ENCODE results near the gene ARMC7.

Gene ARMC7

GRCh38 chr17:75105126-75106080, 4.4 kb upstream of the ARMC7 start:
- no peaks in the 10 kb centered on the region for H3K27me3 Mint-ChIP-seq
- peaks cover 7% of the 10 kb centered on the region for H3K4me1 Mint-ChIP-seq (ENCODE audit: low read depth)
- no peak overlapping the region for H3K27ac Mint-ChIP-seq
- H3K36me3 Mint-ChIP-seq = peaks cover 3% of the 10 kb centered on the region
- no peaks in the 10 kb centered on the region for H3K9me3 Mint-ChIP-seq (ENCODE audit: low read depth)
- no peak overlapping the region for H3K4me3 Mint-ChIP-seq

GRCh38 chr17:75108193-75108592, 1.6 kb upstream of the ARMC7 start:
- Mint-ChIP-seq H3K27ac (no peak overlapping the region), H3K4me3 (peak overlapping the region; percentile 89), H3K36me3 (peaks cover 3% of the 10 kb centered on the region), H3K4me1 (ENCODE audit: low read depth) (peaks cover 19% of the 10 kb centered on the region), H3K9me3 (ENCODE audit: low read depth) (no peaks in the 10 kb centered on the region), H3K27me3 (no peaks in the 10 kb centered on the region)

DNA sequence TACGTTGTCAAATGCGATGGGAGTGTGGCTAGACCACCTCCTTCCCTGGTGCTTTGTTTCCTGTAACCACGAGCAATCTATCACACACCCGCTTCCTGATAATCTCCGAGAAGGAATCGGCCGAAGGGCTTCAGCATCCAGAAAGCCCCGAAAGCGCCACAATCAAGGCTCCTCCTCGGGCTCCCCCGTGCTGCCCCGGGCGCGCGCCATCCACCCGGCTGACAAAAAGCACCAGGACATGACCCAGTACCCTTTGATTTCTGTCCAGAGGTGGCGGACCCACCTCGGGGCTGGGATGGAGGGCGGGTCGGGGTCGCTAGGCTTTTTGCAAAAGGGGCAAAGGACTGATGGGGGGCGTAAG, 743 bp upstream of the ARMC7 start:
- no peaks in the 10 kb centered on the region for H3K9me3 Mint-ChIP-seq (ENCODE audit: low read depth)
- H3K27ac Mint-ChIP-seq = peak overlapping the region; percentile 66
- H3K27me3 Mint-ChIP-seq = no peaks in the 10 kb centered on the region

DNA sequence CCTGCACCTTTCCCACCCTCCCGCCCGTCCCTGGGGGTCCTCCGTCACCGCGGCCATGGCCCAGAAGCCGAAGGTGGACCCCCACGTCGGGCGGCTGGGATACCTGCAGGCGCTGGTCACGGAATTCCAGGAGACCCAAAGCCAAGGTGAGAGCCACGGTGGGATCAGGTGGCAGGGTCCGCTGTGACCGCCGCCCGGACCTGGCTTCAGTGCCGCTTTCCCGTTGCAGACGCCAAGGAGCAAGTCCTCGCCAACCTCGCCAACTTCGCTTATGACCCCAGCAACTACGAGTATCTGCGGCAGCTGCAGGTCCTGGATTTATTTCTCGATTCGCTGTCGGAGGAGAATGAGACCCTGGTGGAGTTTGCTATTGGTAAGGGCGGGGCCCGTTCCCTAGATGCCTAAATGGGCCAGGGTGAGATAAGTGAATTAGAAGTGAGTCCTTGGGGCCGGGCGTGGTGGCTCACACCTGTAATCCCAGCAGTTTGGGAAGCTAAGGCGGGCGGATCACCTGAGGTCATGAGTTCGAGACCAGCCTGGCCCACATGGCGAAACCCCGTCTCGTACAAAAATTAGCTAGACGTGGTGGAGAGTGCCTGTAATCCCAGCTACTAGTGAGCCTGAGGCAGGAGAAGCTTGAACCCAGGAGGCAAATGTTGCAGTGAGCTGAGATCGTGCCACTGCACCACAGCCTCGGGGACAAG, 617 bp downstream of the ARMC7 start:
- Mint-ChIP-seq H3K4me1 (ENCODE audit: low read depth) (peaks cover 31% of the 10 kb centered on the region), H3K36me3 (peaks cover 3% of the 10 kb centered on the region), H3K9me3 (ENCODE audit: low read depth) (no peaks in the 10 kb centered on the region), H3K27me3 (no peaks in the 10 kb centered on the region), H3K27ac (peak overlapping the region; percentile 81), H3K4me3 (peak overlapping the region; percentile 90)

More for the DNA sequence above, 743 bp upstream of the ARMC7 start:
- Mint-ChIP-seq H3K4me3 (peak overlapping the region; percentile 89), H3K4me1 (ENCODE audit: low read depth) (peaks cover 20% of the 10 kb centered on the region), H3K36me3 (peaks cover 3% of the 10 kb centered on the region)

GRCh38 chr17:75111777-75112335, 2.1 kb downstream of the ARMC7 start:
- H3K4me3 Mint-ChIP-seq = peak overlapping the region; percentile 67
- peaks cover 31% of the 10 kb centered on the region for H3K4me1 Mint-ChIP-seq (ENCODE audit: low read depth)
- no peaks in the 10 kb centered on the region for H3K9me3 Mint-ChIP-seq (ENCODE audit: low read depth)
- peak overlapping the region; percentile 59 for H3K27ac Mint-ChIP-seq
- no peaks in the 10 kb centered on the region for H3K27me3 Mint-ChIP-seq
- H3K36me3 Mint-ChIP-seq = peaks cover 3% of the 10 kb centered on the region

GRCh38 chr17:75113798-75114551, 4.2 kb downstream of the ARMC7 start:
- Mint-ChIP-seq H3K27ac (peak overlapping the region; percentile 86), H3K4me1 (ENCODE audit: low read depth) (peaks cover 25% of the 10 kb centered on the region), H3K9me3 (ENCODE audit: low read depth) (no peaks in the 10 kb centered on the region), H3K4me3 (peak overlapping the region; percentile 86), H3K36me3 (peaks cover 3% of the 10 kb centered on the region), H3K27me3 (no peaks in the 10 kb centered on the region)

GRCh38 chr17:75114552-75115314, 5.0 kb downstream of the ARMC7 start:
- H3K4me3 Mint-ChIP-seq = peak overlapping the region; percentile 86
- peaks cover 25% of the 10 kb centered on the region for H3K4me1 Mint-ChIP-seq (ENCODE audit: low read depth)
- peak overlapping the region; percentile 86 for H3K27ac Mint-ChIP-seq
- peaks cover 3% of the 10 kb centered on the region for H3K36me3 Mint-ChIP-seq
- no peaks in the 10 kb centered on the region for H3K9me3 Mint-ChIP-seq (ENCODE audit: low read depth)
- H3K27me3 Mint-ChIP-seq = no peaks in the 10 kb centered on the region

DNA sequence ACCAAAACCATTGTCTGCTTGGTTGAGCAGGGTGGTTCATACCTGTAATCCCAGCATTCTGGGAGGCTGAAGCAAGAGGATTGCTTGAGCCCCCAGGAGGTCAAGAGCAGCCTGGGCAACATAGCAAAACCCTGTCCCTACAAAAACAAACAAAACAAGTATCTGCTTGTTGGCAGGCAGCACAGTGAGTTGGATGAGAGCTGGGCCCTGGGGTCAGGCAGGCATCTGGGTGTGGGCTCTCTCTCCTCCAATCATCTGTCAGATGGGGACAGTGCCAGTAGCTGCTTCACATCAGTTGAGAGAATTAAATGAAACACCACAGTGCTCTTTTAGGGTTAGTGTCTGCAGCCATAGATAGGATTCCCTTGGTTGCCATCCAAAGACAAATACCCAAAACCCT, 5.8 kb downstream of the ARMC7 start:
- H3K36me3 Mint-ChIP-seq = peaks cover 3% of the 10 kb centered on the region
- no peak overlapping the region for H3K4me3 Mint-ChIP-seq

DNA sequence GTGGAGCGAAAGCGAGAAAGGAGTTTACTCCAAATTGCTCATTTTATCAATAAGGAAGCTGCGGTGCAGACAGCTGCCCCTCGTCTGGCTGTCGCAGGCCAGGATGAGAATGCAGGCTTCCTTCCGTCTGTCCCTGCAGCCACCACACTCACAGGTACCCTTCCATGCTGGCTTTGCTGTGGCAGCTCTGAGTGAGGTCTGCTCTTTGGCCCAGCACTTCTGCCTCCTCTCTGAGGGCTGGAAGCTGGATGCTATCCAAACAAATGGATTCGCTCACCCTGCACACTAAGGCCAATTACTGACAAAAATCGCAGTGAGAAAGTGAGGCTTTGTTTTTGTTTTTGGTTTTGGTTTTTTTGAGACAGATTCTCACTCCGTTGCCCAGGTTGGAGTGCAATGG, 7.0 kb downstream of the ARMC7 start:
- Mint-ChIP-seq H3K27ac (no peak overlapping the region), H3K27me3 (no peaks in the 10 kb centered on the region), H3K4me1 (ENCODE audit: low read depth) (peaks cover 20% of the 10 kb centered on the region), H3K36me3 (peaks cover 3% of the 10 kb centered on the region), H3K9me3 (ENCODE audit: low read depth) (no peaks in the 10 kb centered on the region), H3K4me3 (no peak overlapping the region)

More for the DNA sequence above, 5.8 kb downstream of the ARMC7 start:
- Mint-ChIP-seq H3K27ac (no peak overlapping the region), H3K9me3 (ENCODE audit: low read depth) (no peaks in the 10 kb centered on the region), H3K27me3 (no peaks in the 10 kb centered on the region), H3K4me1 (ENCODE audit: low read depth) (peaks cover 22% of the 10 kb centered on the region)

- no peaks in the 10 kb centered on the region for H3K9me3 Mint-ChIP-seq (ENCODE audit: low read depth)
- no peak overlapping the region for H3K4me3 Mint-ChIP-seq
- peaks cover 2% of the 10 kb centered on the region for H3K36me3 Mint-ChIP-seq
- H3K4me1 Mint-ChIP-seq (ENCODE audit: low read depth) = peaks cover 14% of the 10 kb centered on the region
- no peak overlapping the region for H3K27ac Mint-ChIP-seq
- no peaks in the 10 kb centered on the region for H3K27me3 Mint-ChIP-seq
These were observed 8.5 kb downstream of the ARMC7 start for GRCh38 chr17:75118307-75118706.

GRCh38 chr17:75124041-75124818, 14.5 kb downstream of the ARMC7 start:
- Mint-ChIP-seq H3K27ac (peak overlapping the region; percentile 54), H3K4me1 (ENCODE audit: low read depth) (peaks cover 25% of the 10 kb centered on the region), H3K27me3 (no peaks in the 10 kb centered on the region), H3K4me3 (no peak overlapping the region), H3K36me3 (peaks cover 2% of the 10 kb centered on the region), H3K9me3 (ENCODE audit: low read depth) (no peaks in the 10 kb centered on the region)

DNA sequence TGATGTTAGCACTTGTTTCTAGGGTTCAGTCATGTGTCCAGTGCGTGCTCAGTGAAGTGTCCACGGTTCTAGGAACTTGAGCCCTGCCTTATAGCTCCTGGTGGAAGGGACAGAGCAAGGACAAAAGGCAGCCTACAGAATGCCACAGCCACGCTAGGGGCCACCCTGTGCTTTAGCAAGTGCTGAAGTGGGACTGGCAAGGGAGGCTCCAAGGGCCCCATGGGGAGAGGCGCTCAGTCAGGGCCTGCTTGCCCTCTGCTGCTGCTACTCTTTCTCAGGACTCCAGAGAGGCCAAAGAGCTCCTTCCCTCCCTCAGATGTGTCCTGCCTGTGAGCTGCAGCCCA, 15.0 kb downstream of the ARMC7 start:
- H3K4me1 Mint-ChIP-seq (ENCODE audit: low read depth) = peaks cover 27% of the 10 kb centered on the region
- peaks cover 2% of the 10 kb centered on the region for H3K36me3 Mint-ChIP-seq
- H3K9me3 Mint-ChIP-seq (ENCODE audit: low read depth) = no peaks in the 10 kb centered on the region
- no peak overlapping the region for H3K27ac Mint-ChIP-seq
- H3K27me3 Mint-ChIP-seq = no peaks in the 10 kb centered on the region
- no peak overlapping the region for H3K4me3 Mint-ChIP-seq

DNA sequence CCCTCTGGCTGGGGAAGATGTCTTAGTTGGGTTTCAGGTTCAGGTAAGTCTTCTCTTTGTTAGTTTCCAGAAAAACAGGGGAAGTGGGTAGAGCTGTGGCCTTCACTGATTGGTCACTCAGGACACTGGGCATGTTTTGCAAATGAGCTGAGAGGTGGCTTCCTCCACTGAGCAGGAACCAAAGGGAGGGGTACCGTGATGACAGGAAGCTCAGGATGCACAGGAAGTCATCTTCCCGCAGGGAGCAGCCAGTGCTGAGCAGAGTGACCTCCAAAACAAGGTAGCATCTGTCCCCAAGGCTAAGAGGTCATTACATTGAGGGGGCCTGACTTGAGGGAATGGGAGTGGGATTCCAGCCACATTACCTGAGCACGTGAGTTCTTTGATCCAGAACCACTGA, 16.2 kb downstream of the ARMC7 start:
- no peak overlapping the region for H3K27ac Mint-ChIP-seq
- H3K36me3 Mint-ChIP-seq = peaks cover 2% of the 10 kb centered on the region
- no peak overlapping the region for H3K4me3 Mint-ChIP-seq
- no peaks in the 10 kb centered on the region for H3K27me3 Mint-ChIP-seq
- no peaks in the 10 kb centered on the region for H3K9me3 Mint-ChIP-seq (ENCODE audit: low read depth)
- H3K4me1 Mint-ChIP-seq (ENCODE audit: low read depth) = peaks cover 32% of the 10 kb centered on the region

Measured in activated naive CD8-positive, alpha-beta T cell (primary cell).